HG03378 (cell line): Measurements from ENCODE around the gene ZNF385B.
"Not testable (repeated sequence)": the region's sequence is repeated elsewhere in the genome, so short reads cannot be mapped to it uniquely, and the experiment has no call there.

Experiments
- ATAC-seq: cut with Tn5 transposase; IDR thresholded peaks from one replicate; pipeline ENCODE4 v1.9.1; 2021; ENCODE audit warnings: mild to moderate bottlenecking, moderate library complexity; ENCODE audit not compliant: unreplicated experiment

The ZNF385B gene

GRCh38 chr2:179861416-179862067 lies at the start of gene ZNF385B:
TSS of gene ZNF385B (minus strand) at chr2:179861612.
- ATAC-seq = no peak

- ATAC-seq = no peak
Measured at GRCh38 chr2:179910735-179911113, 49.3 kb upstream of the ZNF385B start.

GRCh38 chr2:179909845-179910734 lies 48.7 kb upstream of the ZNF385B start:
- no peak for ATAC-seq

GRCh38 chr2:179900655-179901054 lies 39.2 kb upstream of the ZNF385B start:
- ATAC-seq = no peak

GRCh38 chr2:179899666-179900065 lies 38.3 kb upstream of the ZNF385B start:
- no peak for ATAC-seq

GRCh38 chr2:179898873-179899272 lies 37.5 kb upstream of the ZNF385B start:
- peak; percentile 83 for ATAC-seq

GRCh38 chr2:179893616-179894015 lies 32.2 kb upstream of the ZNF385B start:
- no peak for ATAC-seq

- no peak for ATAC-seq
Measured at GRCh38 chr2:179891237-179891636, 29.8 kb upstream of the ZNF385B start.

GRCh38 chr2:179890666-179891065 lies 29.3 kb upstream of the ZNF385B start:
- ATAC-seq = no peak

GRCh38 chr2:179888642-179889041 lies 27.2 kb upstream of the ZNF385B start:
- not testable (repeated sequence) for ATAC-seq

- ATAC-seq = no peak
Measured at GRCh38 chr2:179884193-179884592, 22.8 kb upstream of the ZNF385B start.

GRCh38 chr2:179882851-179883806 lies 21.7 kb upstream of the ZNF385B start:
- ATAC-seq = no peak

- no peak for ATAC-seq
Measured at GRCh38 chr2:179877601-179878364, 16.4 kb upstream of the ZNF385B start.

- ATAC-seq = no peak
Measured at GRCh38 chr2:179876266-179876665, 14.9 kb upstream of the ZNF385B start.

- ATAC-seq = no peak
Measured at GRCh38 chr2:179875864-179876263, 14.5 kb upstream of the ZNF385B start.

GRCh38 chr2:179862898-179863458 lies 1.6 kb upstream of the ZNF385B start:
- no peak for ATAC-seq

GRCh38 chr2:179861027-179861415 lies 391 bp downstream of the ZNF385B start:
- no peak for ATAC-seq

- ATAC-seq = no peak
Measured at GRCh38 chr2:179860255-179861026, 971 bp downstream of the ZNF385B start.

GRCh38 chr2:179859523-179859922 lies 1.9 kb downstream of the ZNF385B start:
- no peak for ATAC-seq
